ENCODE data around the gene TOPORS.

TOPORS gene

DNA sequence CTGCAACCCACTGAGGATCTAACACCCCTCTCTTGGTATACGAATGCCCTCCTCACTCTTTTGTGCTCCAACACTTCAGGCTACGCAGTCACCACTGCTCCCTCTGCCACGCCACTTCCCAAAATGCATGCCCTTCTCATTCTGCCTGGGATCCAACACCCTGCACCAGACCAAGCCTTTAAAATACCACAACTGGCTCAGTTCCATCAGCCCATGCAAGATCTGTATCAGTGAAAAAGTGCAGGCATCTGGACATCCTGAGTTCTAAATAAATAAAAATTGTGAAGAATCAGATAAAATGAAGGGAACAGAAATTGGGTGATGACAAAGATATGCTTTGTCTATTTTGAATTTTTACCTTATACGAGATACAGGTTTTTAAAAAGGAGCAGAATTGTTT, 17.9 kb upstream of the TOPORS start:
- H3K4me3 ChIP-seq (ENCODE audit: low read length, poor library complexity, severe bottlenecking) = peak overlapping the region; percentile 92
- H4K20me1 ChIP-seq (ENCODE audit: insufficient read depth, low read length, poor library complexity, severe bottlenecking) = peaks cover 15% of the 10 kb centered on the region
- H3F3A ChIP-seq (ENCODE audit: low read depth) = peaks cover 5% of the 10 kb centered on the region; the same call in 1 of the 2 replicates
- peaks cover 16% of the 10 kb centered on the region; the same call in 1 of the 2 replicates for H3K36me3 ChIP-seq (ENCODE audit: insufficient read depth, low read length)
- no peaks in the 10 kb centered on the region for H3K9me2 ChIP-seq (replicated peaks; ENCODE audit: low read depth, low read length)
- TF ChIP-seq EZH2phosphoT487 (IDR thresholded peaks at IDR 0.05; ENCODE audit: borderline replicate concordance) = no peak
- no peak for TF ChIP-seq CTCF (conservative IDR thresholded peaks at IDR 0.05; ENCODE audit: low read length)
- H3K4me1 ChIP-seq (ENCODE audit: insufficient read depth, low read length, poor library complexity, severe bottlenecking) = peaks cover 30% of the 10 kb centered on the region
- H3K27me3 ChIP-seq (ENCODE audit: insufficient read depth, low read length, poor library complexity, severe bottlenecking) = no peaks in the 10 kb centered on the region
- peak overlapping the region; percentile 85 for H3K9ac ChIP-seq (ENCODE audit: low read depth, low read length, poor library complexity, severe bottlenecking)
- H3K9me3 ChIP-seq (ENCODE audit: insufficient read depth, low read depth, low read length) = no peaks in the 10 kb centered on the region
- H2AFZ ChIP-seq (ENCODE audit: low read length) = no peak overlapping the region
- H3K79me2 ChIP-seq (ENCODE audit: insufficient read depth, low read length) = peaks cover 53% of the 10 kb centered on the region
- peak overlapping the region; percentile 86 for H3K4me2 ChIP-seq (ENCODE audit: low read depth, low read length, poor library complexity, severe bottlenecking)

DNA sequence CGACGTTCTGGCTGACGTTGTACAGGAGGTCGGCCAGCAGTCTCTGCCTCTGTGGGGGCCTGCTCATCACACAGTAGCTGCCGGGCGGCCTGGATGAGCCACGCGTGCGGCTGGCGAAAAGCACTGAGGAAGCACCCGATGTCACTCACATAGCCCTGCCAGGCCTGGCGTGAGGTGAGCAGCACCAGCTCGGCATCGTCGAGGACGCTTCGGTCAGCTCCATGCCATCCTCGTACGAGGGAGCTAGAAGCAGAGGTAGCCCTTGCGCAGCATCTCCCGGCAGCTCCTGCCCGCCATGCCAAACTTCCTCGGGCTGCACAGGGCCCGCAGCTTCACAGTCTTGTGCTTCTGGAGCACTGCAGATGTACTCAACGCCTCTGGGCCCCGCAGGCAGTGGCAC, 14.4 kb upstream of the TOPORS start:
- no peaks in the 10 kb centered on the region for H3K27me3 ChIP-seq (ENCODE audit: insufficient read depth, low read length, poor library complexity, severe bottlenecking)
- H3F3A ChIP-seq (ENCODE audit: low read depth) = no peaks in the 10 kb centered on the region
- no peaks in the 10 kb centered on the region for H3K9me3 ChIP-seq (ENCODE audit: insufficient read depth, low read depth, low read length)
- H2AFZ ChIP-seq (ENCODE audit: low read length) = no peak overlapping the region
- H3K36me3 ChIP-seq (ENCODE audit: insufficient read depth, low read length) = peaks cover 21% of the 10 kb centered on the region; the same call in 1 of the 2 replicates
- no peak overlapping the region for H3K9ac ChIP-seq (ENCODE audit: low read depth, low read length, poor library complexity, severe bottlenecking)
- H3K79me2 ChIP-seq (ENCODE audit: insufficient read depth, low read length) = peaks cover 43% of the 10 kb centered on the region
- H3K4me1 ChIP-seq (ENCODE audit: insufficient read depth, low read length, poor library complexity, severe bottlenecking) = peaks cover 20% of the 10 kb centered on the region
- H3K4me3 ChIP-seq (ENCODE audit: low read length, poor library complexity, severe bottlenecking) = no peak overlapping the region
- H4K20me1 ChIP-seq (ENCODE audit: insufficient read depth, low read length, poor library complexity, severe bottlenecking) = peaks cover 11% of the 10 kb centered on the region
- H3K9me2 ChIP-seq (replicated peaks; ENCODE audit: low read depth, low read length) = no peaks in the 10 kb centered on the region
- TF ChIP-seq EZH2phosphoT487 (IDR thresholded peaks at IDR 0.05; ENCODE audit: borderline replicate concordance) (no peak), CTCF (conservative IDR thresholded peaks at IDR 0.05; ENCODE audit: low read length) (no peak)
- H3K4me2 ChIP-seq (ENCODE audit: low read depth, low read length, poor library complexity, severe bottlenecking) = no peak overlapping the region

DNA sequence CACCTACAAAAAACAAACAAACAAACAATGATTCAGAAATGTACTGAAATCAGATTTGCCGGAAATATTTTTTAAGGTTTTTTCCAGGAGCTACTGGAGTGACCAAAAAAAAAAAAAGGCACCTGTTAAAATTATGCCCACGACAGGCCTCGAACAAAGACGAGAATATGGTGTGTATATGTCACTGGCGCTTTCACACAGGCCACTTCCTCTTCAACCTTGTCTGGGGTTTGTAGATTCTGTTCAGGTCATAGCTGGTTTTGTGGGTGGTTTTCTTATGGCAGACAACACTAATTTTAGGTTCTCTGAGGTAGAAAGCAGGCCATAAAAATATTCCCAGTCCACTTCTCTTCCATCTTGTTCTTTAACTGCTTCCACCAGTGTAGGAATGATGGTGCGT, 13.6 kb upstream of the TOPORS start:
- H3K36me3 ChIP-seq (ENCODE audit: insufficient read depth, low read length) = peaks cover 21% of the 10 kb centered on the region; the same call in 1 of the 2 replicates
- H4K20me1 ChIP-seq (ENCODE audit: insufficient read depth, low read length, poor library complexity, severe bottlenecking) = peaks cover 5% of the 10 kb centered on the region
- H3K9me3 ChIP-seq (ENCODE audit: insufficient read depth, low read depth, low read length) = no peaks in the 10 kb centered on the region
- no peak for TF ChIP-seq CTCF (conservative IDR thresholded peaks at IDR 0.05; ENCODE audit: low read length)
- no peak for TF ChIP-seq EZH2phosphoT487 (IDR thresholded peaks at IDR 0.05; ENCODE audit: borderline replicate concordance)
- H3K4me3 ChIP-seq (ENCODE audit: low read length, poor library complexity, severe bottlenecking) = no peak overlapping the region
- H3K79me2 ChIP-seq (ENCODE audit: insufficient read depth, low read length) = peaks cover 35% of the 10 kb centered on the region
- H2AFZ ChIP-seq (ENCODE audit: low read length) = no peak overlapping the region
- H3K4me2 ChIP-seq (ENCODE audit: low read depth, low read length, poor library complexity, severe bottlenecking) = no peak overlapping the region
- H3K9me2 ChIP-seq (replicated peaks; ENCODE audit: low read depth, low read length) = no peaks in the 10 kb centered on the region
- no peaks in the 10 kb centered on the region for H3F3A ChIP-seq (ENCODE audit: low read depth)
- no peak overlapping the region for H3K9ac ChIP-seq (ENCODE audit: low read depth, low read length, poor library complexity, severe bottlenecking)
- H3K27me3 ChIP-seq (ENCODE audit: insufficient read depth, low read length, poor library complexity, severe bottlenecking) = no peaks in the 10 kb centered on the region
- peaks cover 14% of the 10 kb centered on the region for H3K4me1 ChIP-seq (ENCODE audit: insufficient read depth, low read length, poor library complexity, severe bottlenecking)

All from Loucy (cell line).